ENCODE measurements around the gene DNAH17. TPM values are rescaled to one million over a fixed set of nuclear protein-coding genes. Genes with fewer than 3 reads are reported as not detected.

Gene DNAH17
- total RNA-seq, 1 donor from 2014 or later = 0.81 TPM

DNA sequence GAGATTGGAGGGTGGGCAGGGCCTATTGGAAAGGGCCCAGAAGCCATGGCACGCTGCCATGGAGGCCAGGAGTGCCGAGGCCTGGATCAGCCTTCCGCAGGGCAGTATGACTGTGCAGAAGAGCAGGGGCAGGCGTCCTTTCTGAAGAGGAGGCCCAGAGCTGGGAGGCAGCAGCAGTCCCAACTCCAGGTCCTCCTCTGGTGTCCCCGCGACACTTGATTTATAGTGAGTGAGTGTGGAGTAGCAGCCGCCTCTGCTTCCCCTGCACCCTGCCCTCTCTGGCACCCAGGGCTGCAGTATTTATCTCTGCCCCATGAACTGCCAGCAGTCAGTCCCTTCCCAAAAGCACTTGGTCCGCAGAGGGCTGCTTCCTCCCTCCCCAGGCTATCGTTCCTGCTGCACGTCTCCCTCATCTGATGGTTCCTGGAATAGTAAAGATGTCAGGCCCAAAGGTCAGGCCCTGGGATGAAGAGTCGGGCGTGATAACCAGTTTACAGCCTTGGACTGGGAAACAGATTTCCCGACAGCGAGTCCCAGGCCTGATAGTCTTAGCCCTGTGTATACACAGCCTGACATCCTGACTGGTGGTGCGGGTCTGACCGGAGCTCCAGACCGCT is 165.8 kb downstream of the DNAH17 start:
- DNase-seq (ENCODE audit: low spot score) = no peak
- intact Hi-C loops (cut with DNase I) = no loop called here

DNA sequence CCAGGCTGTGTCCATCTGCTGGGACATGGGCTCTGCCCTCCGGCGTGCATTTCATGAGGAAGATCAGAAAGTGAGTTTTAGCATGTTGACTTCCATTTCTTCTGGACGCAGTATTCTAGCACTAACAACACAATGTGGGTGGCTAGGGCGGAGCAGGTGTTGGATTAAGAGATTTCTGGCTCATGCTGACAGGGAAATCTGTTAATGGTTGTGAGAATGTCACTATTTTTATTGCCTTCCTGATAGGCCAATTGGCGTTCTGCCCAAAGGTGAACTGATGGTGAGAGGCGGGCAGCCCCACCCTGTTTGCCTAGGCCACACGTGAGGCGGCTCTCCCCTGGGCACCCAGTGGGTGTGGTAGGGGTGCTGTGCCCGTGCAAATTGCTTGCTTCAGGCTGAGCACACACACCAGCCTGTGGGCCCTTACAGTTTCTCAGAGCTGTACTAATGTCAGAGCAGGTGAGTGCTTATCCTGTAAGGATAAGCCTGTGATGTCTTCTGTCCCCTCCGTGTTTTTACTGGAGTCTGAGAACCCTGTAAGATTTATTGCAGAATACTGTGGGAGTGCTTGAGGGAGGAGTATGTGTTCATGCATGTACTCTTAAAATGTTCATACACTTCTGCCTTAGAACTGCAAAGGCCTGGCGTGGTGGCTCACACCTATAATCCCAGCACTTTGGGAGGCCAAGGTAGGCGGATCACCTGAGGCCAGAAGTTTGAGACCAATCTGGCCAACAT is 167.8 kb downstream of the DNAH17 start:
- intact Hi-C loops (cut with DNase I) = no loop called here
- no peak for DNase-seq (ENCODE audit: low spot score)

DNA sequence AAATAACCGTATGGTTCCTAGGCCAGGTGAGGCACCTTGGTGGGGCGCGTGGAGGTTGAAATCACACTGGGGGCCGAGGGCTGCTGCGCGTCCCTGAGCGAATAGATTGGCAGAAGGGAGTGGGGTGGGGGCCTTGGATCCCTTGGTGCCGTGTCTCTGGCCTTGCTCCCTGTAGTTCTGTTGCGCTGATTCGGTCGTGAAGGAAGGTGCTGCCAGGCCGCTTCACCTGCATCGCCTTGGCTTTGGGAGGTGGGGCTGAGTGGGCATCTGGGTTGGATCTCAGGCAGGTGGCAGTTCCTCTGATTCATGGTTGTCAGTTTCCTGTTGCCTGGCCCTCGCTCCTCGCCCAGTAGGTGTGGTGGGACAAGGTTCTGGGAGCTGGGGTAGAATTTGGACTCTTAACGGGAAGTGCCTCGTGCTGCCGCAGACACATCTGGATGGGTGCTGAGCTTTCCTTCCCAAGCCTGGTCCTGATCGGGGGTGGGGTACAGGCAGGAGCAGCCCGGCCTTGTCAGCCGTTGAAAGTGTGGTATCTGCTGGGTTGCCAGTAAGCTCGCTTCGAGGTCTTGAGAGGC is 168.6 kb downstream of the DNAH17 start:
- no peak for DNase-seq (ENCODE audit: low spot score)
- intact Hi-C loops (cut with DNase I) = no loop called here

DNA sequence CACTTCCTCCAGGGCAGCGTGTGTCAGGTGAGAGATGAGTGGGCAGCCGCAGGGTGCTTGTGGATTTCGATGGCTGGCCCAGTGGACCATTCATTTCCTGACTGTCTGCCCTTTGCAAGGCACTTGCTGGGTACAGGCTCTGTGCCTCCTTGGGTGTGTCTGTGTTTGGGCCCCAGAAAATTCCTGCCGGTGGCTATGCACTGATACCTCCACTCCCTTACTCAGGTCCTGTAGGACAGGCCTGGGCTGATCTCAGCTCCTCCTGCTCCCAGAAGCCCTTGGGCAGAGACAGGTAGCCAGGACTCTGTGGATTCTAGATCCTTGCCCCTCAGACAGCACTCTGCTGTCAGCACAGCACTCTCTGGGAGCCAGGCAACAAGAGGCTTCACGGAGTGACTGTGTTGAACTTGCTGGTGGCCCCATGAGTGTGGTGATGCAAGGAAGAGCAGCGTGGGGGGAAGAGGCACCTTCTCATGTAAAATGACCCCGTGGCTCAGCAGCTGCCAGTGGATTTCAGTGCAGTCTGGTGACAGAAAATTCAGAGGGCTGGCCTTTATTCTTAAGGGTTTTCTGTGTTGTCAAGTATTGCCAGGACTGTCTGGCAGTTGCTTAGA is 169.7 kb downstream of the DNAH17 start:
- intact Hi-C loops (cut with DNase I) = no loop called here
- DNase-seq (ENCODE audit: low spot score) = no peak

DNA sequence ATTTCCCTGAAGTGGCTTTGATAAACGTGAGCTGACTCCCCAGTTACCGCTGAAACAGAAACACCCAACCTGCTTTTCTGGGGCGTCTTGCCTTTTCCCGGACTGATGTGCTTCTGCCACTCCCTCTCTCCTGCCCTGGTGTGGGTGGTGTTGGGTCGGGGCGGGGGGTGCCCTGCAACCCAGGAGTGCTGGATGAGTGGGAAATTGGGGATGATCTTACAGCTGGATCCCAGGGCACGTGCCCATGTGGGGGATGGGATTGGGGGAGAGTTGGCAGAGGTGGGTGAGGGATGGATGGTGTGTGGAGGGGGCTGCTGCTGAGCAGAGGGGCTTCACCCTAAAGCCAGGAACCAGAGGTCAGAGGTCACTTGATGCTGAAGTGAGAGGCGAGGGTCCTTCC is 170.3 kb downstream of the DNAH17 start:
- intact Hi-C loops (cut with DNase I) = no loop called here
- no peak for DNase-seq (ENCODE audit: low spot score)

DNA sequence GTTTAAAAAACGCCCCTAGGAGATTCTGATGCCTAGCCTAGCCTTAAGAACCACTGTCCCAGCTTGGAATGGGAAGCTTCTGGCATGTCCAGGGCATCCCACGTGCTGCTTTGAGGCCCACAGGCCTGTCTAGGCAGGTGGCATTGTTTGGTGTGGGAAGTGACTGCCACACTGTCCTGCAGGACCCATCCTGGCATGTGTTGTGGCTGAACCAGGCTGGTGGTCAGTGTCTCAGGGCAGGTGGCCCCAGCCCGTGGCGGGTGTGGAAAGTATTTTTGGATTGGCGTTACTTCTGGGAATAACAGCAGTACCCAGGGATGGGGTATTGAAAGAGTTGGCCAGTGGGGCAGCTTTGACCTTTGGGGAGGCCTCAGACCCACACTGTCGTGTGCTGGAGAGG is 170.8 kb downstream of the DNAH17 start:
- DNase-seq (ENCODE audit: low spot score) = no peak

DNA sequence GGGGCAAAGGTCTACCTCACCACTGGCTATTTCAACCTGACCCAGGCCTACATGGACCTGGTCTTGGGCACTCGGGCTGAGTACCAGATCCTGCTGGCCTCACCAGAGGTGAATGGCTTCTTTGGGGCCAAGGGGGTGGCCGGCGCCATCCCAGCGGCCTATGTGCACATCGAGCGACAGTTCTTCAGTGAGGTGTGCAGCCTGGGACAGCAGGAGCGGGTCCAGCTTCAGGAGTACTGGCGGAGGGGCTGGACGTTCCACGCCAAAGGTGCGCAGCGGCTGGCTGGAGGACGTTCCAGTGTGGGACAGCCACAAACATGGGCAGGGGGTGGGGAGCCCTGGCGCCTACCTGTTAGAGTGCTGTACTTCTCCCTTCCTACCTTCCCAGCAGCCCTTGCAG is 173.4 kb downstream of the DNAH17 start:
- DNase-seq (ENCODE audit: low spot score) = no peak
- intact Hi-C loops (cut with DNase I) = no loop called here

More for the DNA sequence above, 170.8 kb downstream of the DNAH17 start:
- intact Hi-C loops (cut with DNase I) = no loop called here

DNA sequence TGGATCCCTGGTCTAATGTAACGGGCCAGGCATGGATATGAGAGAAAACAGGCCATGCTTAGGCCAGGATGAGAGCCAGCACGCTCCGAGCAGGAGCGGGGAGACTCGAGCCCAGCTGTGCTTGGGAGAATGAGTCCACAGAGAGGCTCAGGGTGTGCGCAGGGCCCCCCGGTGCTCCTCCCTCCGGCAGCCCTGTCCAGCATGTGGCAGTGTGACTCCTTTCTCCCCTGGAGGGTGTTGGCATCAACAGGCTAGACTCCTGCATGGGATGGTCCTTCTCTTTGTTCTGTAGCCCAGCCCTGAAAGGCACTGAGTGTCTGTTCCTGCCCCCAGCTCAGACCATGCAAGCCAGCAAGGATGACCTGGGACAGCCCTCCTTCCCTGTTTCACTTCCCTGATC is 175.3 kb downstream of the DNAH17 start:
- no peak for DNase-seq (ENCODE audit: low spot score)
- intact Hi-C loops (cut with DNase I) = no loop called here

DNA sequence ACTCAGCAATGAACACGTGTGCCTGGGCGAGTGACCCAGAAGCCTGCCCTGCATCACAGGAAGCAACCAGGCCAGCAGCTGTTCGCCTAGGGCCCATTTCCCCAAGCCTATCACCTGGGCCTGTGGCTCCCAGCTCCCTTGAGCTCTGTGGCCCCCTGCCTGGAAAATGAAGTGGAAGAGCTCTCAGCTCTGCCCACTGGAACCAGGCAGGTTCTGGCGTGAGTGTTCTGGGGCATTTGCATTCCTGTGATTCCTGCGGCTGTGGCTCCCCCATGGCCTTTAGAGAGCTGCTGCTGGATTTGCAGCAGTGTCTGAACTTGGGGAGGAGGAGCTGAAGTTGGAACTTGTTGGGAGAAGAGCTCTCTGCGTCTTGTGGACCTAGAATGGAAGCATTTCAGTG is 175.9 kb downstream of the DNAH17 start:
- intact Hi-C loops (cut with DNase I) = no loop called here
- DNase-seq (ENCODE audit: low spot score) = no peak

DNA sequence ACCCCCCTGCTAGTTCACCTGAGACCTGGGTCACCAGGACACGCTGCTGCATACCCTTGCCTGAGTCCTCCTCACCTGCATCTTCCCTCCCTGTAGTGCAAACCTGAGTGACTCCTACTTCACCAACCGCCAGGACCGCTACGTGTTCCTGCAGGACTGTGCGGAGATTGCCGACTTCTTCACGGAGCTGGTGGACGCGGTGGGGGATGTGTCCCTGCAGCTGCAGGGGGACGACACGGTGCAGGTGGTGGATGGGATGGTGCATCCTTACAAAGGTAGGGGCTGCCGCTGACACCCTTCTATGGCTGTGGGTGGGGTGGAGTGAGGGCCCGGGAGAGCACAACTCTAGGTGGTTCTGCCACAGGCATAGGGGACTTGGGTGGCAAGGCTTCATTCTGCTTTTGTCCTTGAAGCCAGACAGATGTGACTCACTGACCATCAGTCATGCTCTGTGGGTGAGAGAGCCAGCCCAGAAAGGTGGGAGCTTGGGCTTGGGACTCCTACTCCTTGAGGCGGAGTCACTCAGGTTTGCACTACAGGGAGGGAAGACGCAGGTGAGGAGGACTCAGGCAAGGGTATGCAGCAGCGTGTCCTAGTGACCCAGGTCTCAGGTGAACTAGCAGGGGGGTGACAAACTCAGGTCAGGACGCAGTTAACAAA is 176.5 kb downstream of the DNAH17 start:
- no peak for DNase-seq (ENCODE audit: low spot score)
- intact Hi-C loops (cut with DNase I) = no loop called here

DNA sequence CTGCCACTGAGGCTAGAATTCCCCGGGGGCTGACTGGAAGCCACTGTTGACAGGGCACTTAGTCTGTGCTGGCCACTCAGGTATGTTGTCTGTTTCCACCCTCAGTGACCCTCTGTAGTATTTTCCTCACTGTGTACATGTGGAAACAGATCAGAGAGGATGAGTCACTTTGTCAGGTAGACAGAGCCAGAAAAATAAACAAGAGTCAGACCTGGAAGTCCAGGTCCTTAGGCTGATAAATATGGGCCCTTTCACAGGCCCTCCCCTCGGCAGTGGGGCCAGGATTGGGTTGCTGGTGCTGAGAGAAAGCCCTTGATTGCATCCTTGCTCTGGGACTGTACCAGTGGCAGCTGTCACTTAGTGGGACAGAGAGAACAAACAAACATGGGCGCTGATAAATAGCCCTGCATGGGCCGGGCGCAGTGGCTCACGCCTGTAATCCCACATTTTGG is 177.5 kb downstream of the DNAH17 start:
- intact Hi-C loops (cut with DNase I) = no loop called here
- DNase-seq (ENCODE audit: low spot score) = no peak

DNA sequence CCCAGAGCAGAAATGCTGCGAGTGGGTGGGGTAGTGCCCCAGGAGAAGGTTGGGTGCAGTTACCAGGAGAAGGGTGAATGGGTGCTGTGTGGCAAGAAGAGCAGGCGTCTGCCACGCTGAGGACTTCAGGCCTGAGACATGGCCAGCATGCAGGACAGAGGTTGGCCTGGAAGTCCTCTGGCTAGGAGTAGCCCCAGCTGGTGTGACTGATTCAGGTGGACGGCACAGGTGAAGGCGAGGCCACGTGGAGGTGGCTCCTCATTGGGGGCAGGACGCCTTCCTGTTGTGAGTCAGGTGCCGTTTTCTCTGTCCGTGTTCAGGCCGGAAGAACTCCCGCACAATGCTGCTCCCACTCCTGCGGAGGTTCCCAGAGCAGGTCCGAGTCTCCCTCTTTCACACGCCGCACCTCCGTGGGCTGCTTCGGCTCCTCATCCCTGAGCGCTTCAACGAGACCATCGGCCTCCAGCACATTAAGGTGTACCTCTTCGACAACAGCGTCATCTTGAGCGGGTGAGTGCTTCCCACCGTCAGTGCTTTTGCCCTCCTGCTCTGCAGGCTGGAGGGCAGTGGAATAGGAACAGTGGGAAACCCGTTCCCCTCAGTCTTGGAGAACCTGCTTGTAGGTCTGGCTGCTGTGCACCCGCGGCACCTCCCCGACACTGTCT is 178.0 kb downstream of the DNAH17 start:
- no peak for DNase-seq (ENCODE audit: low spot score)
- intact Hi-C loops (cut with DNase I) = no loop called here

DNA sequence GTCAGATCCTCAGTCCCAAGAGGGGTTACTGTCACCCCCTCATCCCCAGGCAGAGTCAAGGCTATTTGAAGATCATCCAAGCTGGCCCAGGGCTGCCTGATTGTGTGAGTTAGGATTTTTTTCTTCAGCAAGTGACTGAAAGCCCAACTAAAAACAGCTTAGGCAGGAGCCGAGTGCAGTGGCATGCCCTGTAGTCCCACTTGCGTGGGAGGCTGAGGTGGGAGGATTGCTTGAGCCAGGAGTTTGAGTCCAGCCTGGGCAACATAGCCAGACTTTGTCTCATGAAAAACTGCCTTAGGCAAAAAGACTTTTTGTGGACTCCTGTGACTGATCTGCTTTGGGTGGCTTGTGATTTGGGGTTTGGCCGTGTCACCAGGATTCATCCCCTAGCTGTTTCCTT is 178.8 kb downstream of the DNAH17 start:
- DNase-seq (ENCODE audit: low spot score) = no peak
- intact Hi-C loops (cut with DNase I) = no loop called here

DNA sequence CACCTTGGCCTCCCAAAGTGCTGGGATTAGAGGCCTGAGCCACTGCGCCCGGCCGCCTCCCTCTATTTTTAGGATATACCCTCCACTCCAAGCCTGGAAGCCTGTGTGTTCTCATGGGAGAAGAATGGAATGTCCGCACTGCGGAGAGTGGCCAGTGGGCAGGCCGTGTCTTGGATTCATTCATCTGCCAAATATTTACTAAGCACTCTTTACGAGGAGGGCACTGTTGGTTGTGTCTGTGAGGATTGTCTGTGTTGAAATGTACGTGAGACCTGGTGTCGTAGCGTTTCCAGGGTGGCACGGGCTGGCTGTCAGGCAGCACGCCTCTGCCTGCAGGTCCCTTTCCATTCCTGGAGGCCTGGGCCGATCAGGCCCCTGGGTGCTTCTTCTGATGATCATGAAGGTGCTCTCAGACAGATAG is 179.5 kb downstream of the DNAH17 start:
- peak; percentile 75 for DNase-seq (ENCODE audit: low spot score)
- intact Hi-C loops (cut with DNase I) = loop anchor here (1.0 kb wide), 1 partner anchor 37 kb away; the partner anchor contains the start of gene SOCS3

DNA sequence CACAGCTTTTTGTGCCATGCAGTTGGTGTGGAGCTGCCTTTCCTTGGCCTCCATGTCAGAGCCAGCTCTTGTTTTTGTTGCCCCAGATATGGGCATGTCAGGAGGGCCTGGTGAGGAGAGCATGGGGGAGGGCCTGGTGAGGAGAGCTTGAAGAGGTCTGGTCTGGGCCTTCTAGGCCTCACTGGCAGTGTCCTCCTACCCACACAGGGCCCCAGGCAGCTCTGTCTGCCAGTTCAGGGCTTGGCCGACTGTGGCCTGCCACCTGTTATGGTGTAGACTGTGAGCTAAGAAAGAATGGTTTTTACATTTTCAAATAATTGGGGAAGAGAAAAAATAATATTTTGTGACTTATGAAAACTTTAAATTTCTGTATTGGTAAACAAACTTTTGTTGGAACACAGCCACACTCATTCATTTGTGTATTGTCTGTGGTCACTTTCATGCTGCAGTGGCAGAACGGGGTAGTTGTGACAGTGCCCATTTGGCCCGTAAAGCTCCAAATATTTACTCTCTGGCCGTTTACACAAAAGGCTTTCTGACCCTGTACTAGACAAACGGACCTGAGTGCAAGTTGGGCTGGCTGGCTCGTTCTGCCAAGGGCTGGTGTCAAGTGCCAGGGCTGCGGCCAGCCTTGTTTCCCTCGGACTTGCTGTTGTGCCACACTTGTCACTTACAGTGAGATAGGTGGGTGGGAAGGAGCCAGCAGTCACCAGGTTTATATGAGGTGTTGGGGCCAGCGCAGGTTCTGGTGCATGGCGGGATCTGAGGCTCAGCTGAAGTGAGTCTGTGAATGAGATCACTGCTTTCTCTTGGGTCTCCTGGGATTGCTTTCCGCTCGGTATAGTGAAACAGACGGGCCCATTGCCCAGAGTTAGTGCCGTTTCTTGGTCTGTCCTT is 180.5 kb downstream of the DNAH17 start:
- peak; percentile 77 for DNase-seq (ENCODE audit: low spot score)
- intact Hi-C loops (cut with DNase I) = loop anchor here (1.0 kb wide), 1 partner anchor 36 kb away; the partner anchor contains the start of gene SOCS3

DNA sequence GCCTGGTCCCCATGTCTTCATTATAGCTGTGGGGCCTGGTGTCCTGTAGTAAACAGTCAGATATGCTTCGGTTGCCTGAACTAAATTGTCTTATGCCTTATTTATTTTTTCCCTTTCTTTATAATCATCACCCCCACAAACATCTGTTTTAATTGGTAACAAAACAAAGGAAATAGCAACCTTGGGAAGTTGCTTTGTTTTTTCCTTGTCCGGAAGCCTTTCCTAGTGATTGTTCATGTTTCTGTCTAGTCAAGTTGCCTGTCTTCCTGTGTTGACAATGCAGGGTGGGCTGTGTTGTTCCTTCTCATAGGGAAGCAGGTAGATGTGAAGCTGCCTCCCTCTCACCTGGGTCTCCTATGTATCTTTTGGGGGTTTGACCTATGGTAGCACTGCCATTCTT is 182.0 kb downstream of the DNAH17 start:
- no peak for DNase-seq (ENCODE audit: low spot score)

DNA sequence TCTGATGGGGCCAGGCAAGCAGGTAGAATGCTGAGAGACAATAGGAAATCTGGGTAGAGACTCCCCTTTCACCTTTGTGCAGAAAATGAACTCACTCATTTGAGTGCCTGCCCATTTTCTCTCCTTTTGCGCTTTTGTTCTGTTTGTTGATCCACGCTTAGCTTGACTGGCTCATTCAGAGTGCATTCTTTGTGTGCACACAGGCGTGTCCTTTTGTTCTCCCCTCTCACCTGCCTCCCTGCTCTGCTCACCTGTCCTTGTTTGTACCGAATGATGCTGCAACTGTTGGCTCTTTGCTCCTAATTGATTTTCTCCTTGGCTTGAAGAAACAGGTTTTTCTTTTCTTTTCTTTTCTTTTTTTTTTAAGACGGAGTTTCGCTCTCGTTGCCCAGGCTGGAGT is 183.0 kb downstream of the DNAH17 start:
- no peak for DNase-seq (ENCODE audit: low spot score)
- intact Hi-C loops (cut with DNase I) = no loop called here

More for the DNA sequence above, 182.0 kb downstream of the DNAH17 start:
- intact Hi-C loops (cut with DNase I) = no loop called here

DNA sequence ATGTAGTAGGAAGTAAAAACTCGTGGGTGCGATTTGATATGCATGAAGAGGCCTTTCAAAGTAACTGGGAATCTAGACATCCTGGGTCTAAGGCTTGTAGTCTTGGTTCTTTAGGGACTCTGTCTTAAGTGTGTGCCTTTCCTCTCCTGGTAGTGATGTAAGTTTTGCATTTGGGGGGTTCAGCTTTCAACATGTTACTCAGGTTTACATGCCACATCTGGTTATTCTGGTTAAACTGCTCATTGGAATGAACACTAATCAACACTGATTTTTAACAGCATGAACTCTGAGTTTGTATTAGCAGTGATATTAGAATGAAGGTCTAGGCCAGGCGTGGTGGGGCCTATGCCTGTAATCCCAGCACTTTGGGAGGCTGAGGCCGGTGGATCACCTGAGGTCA is 183.6 kb downstream of the DNAH17 start:
- no peak for DNase-seq (ENCODE audit: low spot score)
- intact Hi-C loops (cut with DNase I) = no loop called here

Data from cardiac septum (tissue), 1 donor.